DND-41 (cell line): ENCODE data around the gene WEE1.
A peak's percentile ranks its signal among the peaks of the same experiment; 100 is the strongest.

Experiments used
- ATAC-seq: fragments of 200-7000 bp; cut with Tn5 transposase; 3 replicates; pipeline ENCODE4 v1.9.1; 2021; ENCODE audit warnings: low read depth; ENCODE audit not compliant: insufficient read depth
- DNase-seq: peaks from one replicate; pipeline ENCODE4 v3.0.0-alpha.2; 2020
- H2AFZ ChIP-seq: 2 replicates; pipeline ENCODE4 v1.6.0; 2012; ENCODE audit warnings: low read depth, low read length
- H3K27ac ChIP-seq: 2 replicates; pipeline ENCODE4 v1.5.1; 2012; ENCODE audit warnings: low read length, inconsistent platforms
- H3K27me3 ChIP-seq: fragments of 200-600 bp; sonication (generic); 2 replicates; pipeline ENCODE4 v1.6.0; 2012; ENCODE audit warnings: low read length, mild to moderate bottlenecking, inconsistent platforms; ENCODE audit not compliant: insufficient read depth, poor library complexity
- H3K36me3 ChIP-seq: 2 replicates; pipeline ENCODE4 v1.5.1; 2012; ENCODE audit warnings: low read length, inconsistent platforms; ENCODE audit not compliant: insufficient read depth
- H3K4me1 ChIP-seq: 2 replicates; pipeline ENCODE4 v1.5.1; 2012; ENCODE audit warnings: mild to moderate bottlenecking, low read length; ENCODE audit not compliant: insufficient read depth
- H3K4me2 ChIP-seq: 2 replicates; pipeline ENCODE4 v1.6.0; 2012; ENCODE audit warnings: mild to moderate bottlenecking, moderate library complexity, low read length, inconsistent platforms; ENCODE audit not compliant: insufficient read depth
- H3K4me3 ChIP-seq, 2 experiments: fragments of 200-600 bp in 1 of 2; shearing (Covaris generic) in 1 of 2; 2 replicates each; pipeline ENCODE4 v1.5.1; 2012 to 2016; ENCODE audit warnings: inconsistent platforms in 2 of 2, low read length in 2 of 2, mild to moderate bottlenecking in 2 of 2, low read depth in 1 of 2, moderate library complexity in 1 of 2
- H3K79me2 ChIP-seq: 2 replicates; pipeline ENCODE4 v1.6.0; 2012; ENCODE audit warnings: low read length, inconsistent platforms; ENCODE audit not compliant: insufficient read depth
- H3K9ac ChIP-seq: 2 replicates; pipeline ENCODE4 v1.6.0; 2012; ENCODE audit warnings: low read depth, mild to moderate bottlenecking, inconsistent platforms, low read length, moderate library complexity
- H3K9me3 ChIP-seq: 2 replicates; pipeline ENCODE4 v1.5.1; 2012; ENCODE audit warnings: low read length, moderate library complexity, mild to moderate bottlenecking, inconsistent platforms; ENCODE audit not compliant: insufficient read depth, severe bottlenecking
- H4K20me1 ChIP-seq: 2 replicates; pipeline ENCODE4 v1.6.0; 2012; ENCODE audit warnings: low read length; ENCODE audit not compliant: insufficient read depth
- EZH2 ChIP-seq: IDR thresholded peaks from 3 replicates; pipeline ENCODE4 v1.6.1; 2012; ENCODE audit warnings: borderline replicate concordance, low read depth, mild to moderate bottlenecking, moderate library complexity, low read length, inconsistent platforms; ENCODE audit not compliant: severe bottlenecking
- TF ChIP-seq, protein P1 (sequence below): IDR thresholded peaks from 2 replicates; pipeline ENCODE4 v1.5.1; 2012; ENCODE audit warnings: borderline replicate concordance, low read length, moderate library complexity, mild to moderate bottlenecking; ENCODE audit not compliant: poor library complexity, severe bottlenecking; ENCODE audit errors: extremely low read depth

The WEE1 gene

GRCh38 chr11:9580894-9581293 is 7.4 kb downstream of the WEE1 start:
- H3K4me3 ChIP-seq, result no peak overlapping the region
- peaks cover 51% of the 10 kb centered on the region for H4K20me1 ChIP-seq
- no peak overlapping the region for H3K9ac ChIP-seq
- TF ChIP-seq, protein P1, sequence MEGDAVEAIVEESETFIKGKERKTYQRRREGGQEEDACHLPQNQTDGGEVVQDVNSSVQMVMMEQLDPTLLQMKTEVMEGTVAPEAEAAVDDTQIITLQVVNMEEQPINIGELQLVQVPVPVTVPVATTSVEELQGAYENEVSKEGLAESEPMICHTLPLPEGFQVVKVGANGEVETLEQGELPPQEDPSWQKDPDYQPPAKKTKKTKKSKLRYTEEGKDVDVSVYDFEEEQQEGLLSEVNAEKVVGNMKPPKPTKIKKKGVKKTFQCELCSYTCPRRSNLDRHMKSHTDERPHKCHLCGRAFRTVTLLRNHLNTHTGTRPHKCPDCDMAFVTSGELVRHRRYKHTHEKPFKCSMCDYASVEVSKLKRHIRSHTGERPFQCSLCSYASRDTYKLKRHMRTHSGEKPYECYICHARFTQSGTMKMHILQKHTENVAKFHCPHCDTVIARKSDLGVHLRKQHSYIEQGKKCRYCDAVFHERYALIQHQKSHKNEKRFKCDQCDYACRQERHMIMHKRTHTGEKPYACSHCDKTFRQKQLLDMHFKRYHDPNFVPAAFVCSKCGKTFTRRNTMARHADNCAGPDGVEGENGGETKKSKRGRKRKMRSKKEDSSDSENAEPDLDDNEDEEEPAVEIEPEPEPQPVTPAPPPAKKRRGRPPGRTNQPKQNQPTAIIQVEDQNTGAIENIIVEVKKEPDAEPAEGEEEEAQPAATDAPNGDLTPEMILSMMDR, result no peak
- no peak for TF ChIP-seq EZH2
- no peak overlapping the region for H3K4me2 ChIP-seq
- no peak overlapping the region for H2AFZ ChIP-seq
- peaks cover 95% of the 10 kb centered on the region for H3K36me3 ChIP-seq
- no peak for ATAC-seq
- H3K9me3 ChIP-seq, result no peaks in the 10 kb centered on the region
- peaks cover 42% of the 10 kb centered on the region for H3K4me1 ChIP-seq
- peaks cover 71% of the 10 kb centered on the region for H3K79me2 ChIP-seq
- H3K27me3 ChIP-seq, result no peaks in the 10 kb centered on the region
- no peak overlapping the region for H3K27ac ChIP-seq
- DNase-seq, result no peak

DNA sequence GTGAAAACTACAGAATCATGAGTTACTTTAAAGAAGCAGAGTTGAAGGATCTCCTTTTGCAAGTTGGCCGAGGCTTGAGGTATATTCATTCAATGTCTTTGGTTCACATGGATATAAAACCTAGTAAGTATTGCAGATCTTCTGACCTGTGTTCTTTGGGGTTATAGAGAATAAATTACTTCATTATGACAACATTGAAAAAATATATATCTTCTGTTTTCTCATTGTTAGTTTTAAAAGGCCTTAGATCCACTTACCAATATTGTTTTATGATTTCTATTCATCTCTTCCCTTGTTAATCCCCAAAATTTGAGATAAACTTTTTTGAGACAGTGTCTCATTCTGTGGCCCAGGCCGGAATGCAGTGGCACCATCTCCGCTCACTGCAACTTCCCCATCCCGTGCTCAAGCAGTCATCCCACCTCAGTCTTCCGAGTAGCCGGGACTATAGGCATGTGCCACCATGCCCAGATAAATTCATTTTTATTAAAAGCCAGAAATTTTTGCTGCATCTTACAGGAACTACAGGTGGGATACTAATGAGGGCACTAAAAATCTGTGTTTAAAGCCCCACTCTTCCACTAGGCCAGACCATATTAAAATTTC is 8.2 kb downstream of the WEE1 start:
- peaks cover 95% of the 10 kb centered on the region for H3K36me3 ChIP-seq
- DNase-seq (no peak), ATAC-seq (no peak)
- no peak overlapping the region for H3K9ac ChIP-seq
- H2AFZ ChIP-seq, result no peak overlapping the region
- peaks cover 47% of the 10 kb centered on the region for H4K20me1 ChIP-seq
- no peak overlapping the region for H3K4me2 ChIP-seq
- H3K27ac ChIP-seq, result no peak overlapping the region
- H3K4me1 ChIP-seq, result peaks cover 34% of the 10 kb centered on the region
- H3K4me3 ChIP-seq, result no peak overlapping the region
- no peaks in the 10 kb centered on the region for H3K27me3 ChIP-seq
- peaks cover 64% of the 10 kb centered on the region for H3K79me2 ChIP-seq
- TF ChIP-seq, protein P1, result no peak
- no peak for TF ChIP-seq EZH2
- H3K9me3 ChIP-seq, result no peaks in the 10 kb centered on the region

GRCh38 chr11:9590717-9591116 is 17.2 kb downstream of the WEE1 start:
- Histone ChIP-seq H3K9ac (no peak overlapping the region), H3K79me2 (no peaks in the 10 kb centered on the region; the same call in 1 of the 2 replicates), H3K27ac (no peak overlapping the region), H2AFZ (no peak overlapping the region), H4K20me1 (peaks cover 19% of the 10 kb centered on the region; the same call in 1 of the 2 replicates), H3K27me3 (no peaks in the 10 kb centered on the region), H3K36me3 (peaks cover 48% of the 10 kb centered on the region), H3K9me3 (no peaks in the 10 kb centered on the region), H3K4me1 (no peaks in the 10 kb centered on the region), H3K4me2 (no peak overlapping the region), H3K4me3 (no peak overlapping the region)
- ATAC-seq, result 0 out of 3 replicates have a peak, but pooled peaks have one; percentile 32
- no peak for TF ChIP-seq EZH2
- TF ChIP-seq, protein P1, result no peak
- DNase-seq, result no peak
